ENCODE data around the gene VPS54. TPM values are rescaled to one million over a fixed set of nuclear protein-coding genes. Genes with fewer than 3 reads are reported as not detected.
A peak's percentile ranks its signal among the peaks of the same experiment; 100 is the strongest.
"Not testable (repeated sequence)": the region's sequence is repeated elsewhere in the genome, so short reads cannot be mapped to it uniquely, and the experiment has no call there.

Gene VPS54
- total and polyA plus RNA-seq, 4 donors, result 12.5 to 49.3 (median 15.7) TPM

DNA sequence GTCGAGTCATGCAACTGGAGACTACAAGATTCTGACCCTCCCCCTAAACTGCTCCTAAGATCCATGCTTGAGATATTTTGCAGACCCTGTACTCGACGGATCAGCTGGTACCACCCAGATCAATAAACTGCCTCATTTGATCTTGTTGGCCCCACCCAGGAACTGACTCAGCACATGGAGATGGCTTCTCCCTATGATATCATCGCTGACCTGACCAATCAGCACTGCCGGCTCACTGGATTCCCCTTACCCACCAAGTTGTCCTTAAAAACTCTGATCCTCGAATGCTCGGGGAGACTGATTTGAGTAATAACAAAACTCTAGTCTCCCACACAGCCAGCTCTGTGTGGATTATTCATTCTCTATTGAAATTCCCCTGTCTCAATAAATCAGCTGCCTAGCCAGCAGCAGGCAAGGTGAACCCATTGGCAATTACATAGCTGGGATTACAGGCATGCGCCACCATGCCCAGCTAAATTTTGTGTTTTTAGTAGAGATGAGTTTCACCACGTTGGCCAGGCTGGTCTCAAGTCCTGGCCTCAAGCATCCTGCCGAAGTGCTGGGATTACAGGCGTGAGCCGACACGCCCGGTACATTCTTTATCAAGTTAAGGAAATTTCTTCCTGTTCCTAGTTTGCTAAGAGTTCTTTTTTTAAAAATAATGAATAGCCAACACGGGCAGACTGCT, 43.6 kb downstream of the VPS54 start:
- no peak overlapping the region for H3K4me3 ChIP-seq
- no peaks in the 10 kb centered on the region for H3K9me3 ChIP-seq (ENCODE audit: control insufficient read depth in 4 of 4, insufficient read depth in 3 of 4, low read length in 3 of 4)
- H3K9ac ChIP-seq (ENCODE audit: insufficient read depth in 1 of 2, low read length in 2 of 2), result no peak overlapping the region
- no peak for ATAC-seq (ENCODE audit: insufficient read depth, low FRiP score)
- no peaks in the 10 kb centered on the region for H3K4me1 ChIP-seq (ENCODE audit: control insufficient read depth in 5 of 5, insufficient read depth in 5 of 5, low read length in 5 of 5)
- TF ChIP-seq, protein P1, sequence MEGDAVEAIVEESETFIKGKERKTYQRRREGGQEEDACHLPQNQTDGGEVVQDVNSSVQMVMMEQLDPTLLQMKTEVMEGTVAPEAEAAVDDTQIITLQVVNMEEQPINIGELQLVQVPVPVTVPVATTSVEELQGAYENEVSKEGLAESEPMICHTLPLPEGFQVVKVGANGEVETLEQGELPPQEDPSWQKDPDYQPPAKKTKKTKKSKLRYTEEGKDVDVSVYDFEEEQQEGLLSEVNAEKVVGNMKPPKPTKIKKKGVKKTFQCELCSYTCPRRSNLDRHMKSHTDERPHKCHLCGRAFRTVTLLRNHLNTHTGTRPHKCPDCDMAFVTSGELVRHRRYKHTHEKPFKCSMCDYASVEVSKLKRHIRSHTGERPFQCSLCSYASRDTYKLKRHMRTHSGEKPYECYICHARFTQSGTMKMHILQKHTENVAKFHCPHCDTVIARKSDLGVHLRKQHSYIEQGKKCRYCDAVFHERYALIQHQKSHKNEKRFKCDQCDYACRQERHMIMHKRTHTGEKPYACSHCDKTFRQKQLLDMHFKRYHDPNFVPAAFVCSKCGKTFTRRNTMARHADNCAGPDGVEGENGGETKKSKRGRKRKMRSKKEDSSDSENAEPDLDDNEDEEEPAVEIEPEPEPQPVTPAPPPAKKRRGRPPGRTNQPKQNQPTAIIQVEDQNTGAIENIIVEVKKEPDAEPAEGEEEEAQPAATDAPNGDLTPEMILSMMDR (IDR thresholded peaks at IDR 0.05; ENCODE audit: control extremely low read depth, extremely low read depth), result no peak
- H3K36me3 ChIP-seq (ENCODE audit: control insufficient read depth in 4 of 4, insufficient read depth in 4 of 4, low read length in 4 of 4), result peaks cover 5 to 44% (median 11%) of the 10 kb centered on the region in 4 donors
- no peak overlapping the region for H3K27ac ChIP-seq (ENCODE audit: low read depth in 1 of 2, low read length in 1 of 2)
- H3K27me3 ChIP-seq (ENCODE audit: control insufficient read depth in 3 of 3, insufficient read depth in 3 of 3, low read length in 2 of 3), result no peaks in the 10 kb centered on the region
- WGBS, 2 donors, result 90 to 92% methylated on average over 15 of the region's 15 CpGs
- no peak for DNase-seq

DNA sequence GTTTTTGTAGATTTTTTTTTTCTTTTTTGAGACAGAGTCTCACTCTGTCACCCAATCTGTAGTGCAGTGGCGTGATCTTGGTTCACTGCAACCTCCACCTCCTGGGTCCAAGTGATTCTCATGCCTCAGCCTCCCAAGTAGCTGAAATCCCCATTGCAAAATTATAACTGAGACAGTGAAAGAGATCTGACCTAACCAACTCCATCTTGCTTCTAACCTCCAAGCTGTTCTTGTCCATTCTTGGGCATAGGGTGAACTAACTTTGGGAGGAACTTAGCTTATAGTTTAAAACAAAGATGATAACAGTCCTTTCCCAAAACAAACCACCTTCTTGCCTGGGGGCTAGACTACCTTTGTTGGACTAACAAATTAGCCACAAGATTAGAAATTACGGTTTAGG, 44.2 kb downstream of the VPS54 start:
- H3K27me3 ChIP-seq (ENCODE audit: control insufficient read depth in 3 of 3, insufficient read depth in 3 of 3, low read length in 2 of 3); DNase-seq; H3K27ac ChIP-seq (ENCODE audit: low read depth in 1 of 2, low read length in 1 of 2); H3K9me3 ChIP-seq (ENCODE audit: control insufficient read depth in 4 of 4, insufficient read depth in 3 of 4, low read length in 3 of 4); H3K9ac ChIP-seq (ENCODE audit: insufficient read depth in 1 of 2, low read length in 2 of 2); H3K4me3 ChIP-seq; H3K4me1 ChIP-seq (ENCODE audit: control insufficient read depth in 5 of 5, insufficient read depth in 5 of 5, low read length in 5 of 5); ATAC-seq (ENCODE audit: insufficient read depth, low FRiP score): not testable (repeated sequence)
- peaks cover 5 to 41% (median 9%) of the 10 kb centered on the region in 4 donors for H3K36me3 ChIP-seq (ENCODE audit: control insufficient read depth in 4 of 4, insufficient read depth in 4 of 4, low read length in 4 of 4)
- WGBS, 2 donors, result 98 to 100% methylated on average over 2 of the region's 2 CpGs

- Histone ChIP-seq H3K4me3 (no peak overlapping the region), H3K36me3 (ENCODE audit: control insufficient read depth in 4 of 4, insufficient read depth in 4 of 4, low read length in 4 of 4) (peaks cover 1 to 27% (median 12%) of the 10 kb centered on the region in 4 donors), H3K4me1 (ENCODE audit: control insufficient read depth in 5 of 5, insufficient read depth in 5 of 5, low read length in 5 of 5) (no peaks in the 10 kb centered on the region), H3K9ac (ENCODE audit: insufficient read depth in 1 of 2, low read length in 2 of 2) (no peak overlapping the region), H3K27me3 (ENCODE audit: control insufficient read depth in 3 of 3, insufficient read depth in 3 of 3, low read length in 2 of 3) (no peaks in the 10 kb centered on the region), H3K9me3 (ENCODE audit: control insufficient read depth in 4 of 4, insufficient read depth in 3 of 4, low read length in 3 of 4) (no peaks in the 10 kb centered on the region), H3K27ac (ENCODE audit: low read depth in 1 of 2, low read length in 1 of 2) (no peak overlapping the region)
- DNase-seq, result peak in 2 of 3 donors; percentile 3 to 16
- TF ChIP-seq, protein P1 (IDR thresholded peaks at IDR 0.05; ENCODE audit: control extremely low read depth, extremely low read depth), result no peak
- ATAC-seq (ENCODE audit: insufficient read depth, low FRiP score), result no peak
- WGBS, 2 donors, result 65 to 77% methylated on average over 3 of the region's 3 CpGs
These were observed 57.0 kb downstream of the VPS54 start for GRCh38 chr2:63962186-63962585.

- ATAC-seq (ENCODE audit: insufficient read depth, low FRiP score) (no peak), DNase-seq (no peak)
- no peak overlapping the region for H3K4me3 ChIP-seq
- no peak overlapping the region for H3K27ac ChIP-seq (ENCODE audit: low read depth in 1 of 2, low read length in 1 of 2)
- H3K27me3 ChIP-seq (ENCODE audit: control insufficient read depth in 3 of 3, insufficient read depth in 3 of 3, low read length in 2 of 3), result no peaks in the 10 kb centered on the region
- peaks cover 0 to 31% (median 11%) of the 10 kb centered on the region in 4 donors for H3K36me3 ChIP-seq (ENCODE audit: control insufficient read depth in 4 of 4, insufficient read depth in 4 of 4, low read length in 4 of 4)
- TF ChIP-seq, protein P1 (IDR thresholded peaks at IDR 0.05; ENCODE audit: control extremely low read depth, extremely low read depth), result no peak
- H3K9ac ChIP-seq (ENCODE audit: insufficient read depth in 1 of 2, low read length in 2 of 2), result no peak overlapping the region
- no peaks in the 10 kb centered on the region for H3K4me1 ChIP-seq (ENCODE audit: control insufficient read depth in 5 of 5, insufficient read depth in 5 of 5, low read length in 5 of 5)
- H3K9me3 ChIP-seq (ENCODE audit: control insufficient read depth in 4 of 4, insufficient read depth in 3 of 4, low read length in 3 of 4), result peaks cover 0 to 3% (median 0%) of the 10 kb centered on the region in 4 donors
These were observed 68.8 kb downstream of the VPS54 start for GRCh38 chr2:63950414-63950813.

Data from lung (tissue), 12 donors.